LNCaP clone FGC (cell line): ENCODE results near the gene GTF2A2.

Source experiments
- DNase-seq: peaks from one replicate; pipeline ENCODE4 v3.0.0-alpha.2; 2011; ENCODE audit warnings: low read depth
- H3K4me3 ChIP-seq: 2 replicates; pipeline ENCODE4 v1.5.1; 2011; ENCODE audit warnings: mild to moderate bottlenecking, low read depth, low read length, control low read depth
- TF ChIP-seq, protein P1 (sequence below): IDR thresholded peaks from 2 replicates; pipeline ENCODE4 v1.5.1; 2012; ENCODE audit warnings: mild to moderate bottlenecking; ENCODE audit not compliant: control insufficient read depth, insufficient read depth; ENCODE audit errors: extremely low read depth

Gene GTF2A2

DNA sequence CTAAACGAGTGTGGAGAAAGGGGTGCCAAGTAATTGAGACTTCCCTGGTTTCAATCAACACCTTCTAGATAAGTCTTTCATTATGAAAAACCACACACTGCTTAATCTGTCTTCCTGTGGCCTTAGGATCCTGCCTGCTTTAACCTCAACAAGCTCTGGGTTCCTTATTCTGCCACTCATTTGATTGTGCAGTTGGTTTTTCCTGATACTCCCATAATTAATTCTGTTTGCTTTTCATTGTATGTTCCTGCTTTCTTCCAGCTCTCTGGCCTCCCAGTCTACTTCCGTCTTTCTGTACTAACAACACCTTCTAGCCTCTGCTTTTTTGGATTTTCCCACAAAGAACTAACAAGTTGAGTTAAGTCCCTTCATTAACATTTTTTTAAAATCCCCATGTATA lies 66.0 kb downstream of the GTF2A2 start:
- TF ChIP-seq, protein P1, sequence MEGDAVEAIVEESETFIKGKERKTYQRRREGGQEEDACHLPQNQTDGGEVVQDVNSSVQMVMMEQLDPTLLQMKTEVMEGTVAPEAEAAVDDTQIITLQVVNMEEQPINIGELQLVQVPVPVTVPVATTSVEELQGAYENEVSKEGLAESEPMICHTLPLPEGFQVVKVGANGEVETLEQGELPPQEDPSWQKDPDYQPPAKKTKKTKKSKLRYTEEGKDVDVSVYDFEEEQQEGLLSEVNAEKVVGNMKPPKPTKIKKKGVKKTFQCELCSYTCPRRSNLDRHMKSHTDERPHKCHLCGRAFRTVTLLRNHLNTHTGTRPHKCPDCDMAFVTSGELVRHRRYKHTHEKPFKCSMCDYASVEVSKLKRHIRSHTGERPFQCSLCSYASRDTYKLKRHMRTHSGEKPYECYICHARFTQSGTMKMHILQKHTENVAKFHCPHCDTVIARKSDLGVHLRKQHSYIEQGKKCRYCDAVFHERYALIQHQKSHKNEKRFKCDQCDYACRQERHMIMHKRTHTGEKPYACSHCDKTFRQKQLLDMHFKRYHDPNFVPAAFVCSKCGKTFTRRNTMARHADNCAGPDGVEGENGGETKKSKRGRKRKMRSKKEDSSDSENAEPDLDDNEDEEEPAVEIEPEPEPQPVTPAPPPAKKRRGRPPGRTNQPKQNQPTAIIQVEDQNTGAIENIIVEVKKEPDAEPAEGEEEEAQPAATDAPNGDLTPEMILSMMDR, result no peak
- no peak for DNase-seq
- no peak overlapping the region for H3K4me3 ChIP-seq

DNA sequence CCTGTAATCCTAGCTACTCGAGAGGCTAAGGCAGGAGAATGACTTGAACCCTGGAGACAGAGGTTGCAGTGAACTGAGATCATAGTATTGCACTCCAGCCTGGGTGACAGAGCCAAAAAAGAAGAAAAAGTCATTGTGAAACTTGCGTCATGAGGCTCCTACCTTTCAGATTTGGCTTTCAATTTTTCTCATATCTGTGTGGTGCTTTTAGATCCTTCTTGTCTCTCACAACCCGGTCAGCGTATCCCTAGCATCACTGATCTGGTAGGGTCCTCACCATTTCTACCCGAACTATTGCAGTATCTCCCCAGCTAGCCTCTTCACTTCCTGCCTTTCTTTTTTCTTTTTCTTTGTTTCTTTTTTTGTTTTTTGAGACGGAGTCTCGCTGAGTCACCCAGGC lies 67.3 kb downstream of the GTF2A2 start:
- TF ChIP-seq, protein P1, result no peak
- no peak for DNase-seq
- no peak overlapping the region for H3K4me3 ChIP-seq
